ENCODE measurements around the gene FAM83G.

GRCh38 chr17:18954321-18954720 is 50.2 kb downstream of the FAM83G start:
- no peak for TF ChIP-seq CTCF (conservative IDR thresholded peaks at IDR 0.05; ENCODE audit: low read length)
- TF ChIP-seq EZH2phosphoT487 (IDR thresholded peaks at IDR 0.05; ENCODE audit: borderline replicate concordance), result no peak

All from Loucy (cell line).